GM23248 (cell line): ENCODE measurements around the gene NEDD4L.

ENCODE experiments used
- EZH2 ChIP-seq: fragments of 200-600 bp; sonication (generic); IDR thresholded peaks from 2 replicates; pipeline ENCODE4 v1.6.1; 2018; ENCODE audit warnings: antibody characterized with exemption, mild to moderate bottlenecking; ENCODE audit not compliant: insufficient read depth, poor library complexity, severe bottlenecking
- EZH2phosphoT487 ChIP-seq: fragments of 200-600 bp; sonication (generic); IDR thresholded peaks from 2 replicates; pipeline ENCODE4 v1.6.1; 2018; ENCODE audit warnings: antibody characterized with exemption, moderate library complexity, mild to moderate bottlenecking, low read depth; ENCODE audit not compliant: insufficient read depth

- TF ChIP-seq EZH2 (no peak), EZH2phosphoT487 (no peak)
Observed at GRCh38 chr18:58416014-58416703, 372.1 kb downstream of the NEDD4L start.
